Stimulated activated CD4-positive, alpha-beta T cell treated with anti-CD3 and anti-CD28 coated beads, Interleukin-1b, Interleukin-23, amount 100 ng/mL, for 24 hours (primary cell): ENCODE data around the gene OPN1MW2.
"Not testable (repeated sequence)": the region's sequence is repeated elsewhere in the genome, so short reads cannot be mapped to it uniquely, and the experiment has no call there.

Source experiments
- DNase-seq, 4 experiments: peaks; one replicate each; pipeline ENCODE4 v3.0.0-alpha.2; 2020; ENCODE audit warnings: low read depth in 4 of 4, low spot score in 1 of 4

The OPN1MW2 gene

GRCh38 chrX:154219456-154219855 lies at the start of gene OPN1MW2:
Gene OPN1MW2 (plus strand): TSS chrX:154219756. CDS start chrX:154219816, 60 bp downstream.
- DNase-seq: not testable (repeated sequence)

- DNase-seq: not testable (repeated sequence)
Observed at GRCh38 chrX:154172535-154172943, 47.0 kb upstream of the OPN1MW2 start.

GRCh38 chrX:154174356-154174755 lies 45.2 kb upstream of the OPN1MW2 start:
- DNase-seq: not testable (repeated sequence)

DNA sequence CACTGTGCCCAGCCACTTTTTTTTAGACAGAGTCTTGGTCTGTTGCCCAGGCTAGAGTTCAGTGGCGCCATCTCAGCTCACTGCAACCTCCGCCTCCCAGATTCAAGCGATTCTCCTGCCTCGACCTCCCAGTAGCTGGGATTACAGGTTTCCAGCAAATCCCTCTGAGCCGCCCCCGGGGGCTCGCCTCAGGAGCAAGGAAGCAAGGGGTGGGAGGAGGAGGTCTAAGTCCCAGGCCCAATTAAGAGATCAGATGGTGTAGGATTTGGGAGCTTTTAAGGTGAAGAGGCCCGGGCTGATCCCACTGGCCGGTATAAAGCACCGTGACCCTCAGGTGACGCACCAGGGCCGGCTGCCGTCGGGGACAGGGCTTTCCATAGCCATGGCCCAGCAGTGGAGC lies 37.3 kb upstream of the OPN1MW2 start, which contains the start of gene OPN1MW:
Gene OPN1MW, plus strand, starts transcription at position 301 of the 400 bp plus-strand sequence. Its CDS starts 82 bp downstream, at position 383.
- DNase-seq: not testable (repeated sequence)

DNA sequence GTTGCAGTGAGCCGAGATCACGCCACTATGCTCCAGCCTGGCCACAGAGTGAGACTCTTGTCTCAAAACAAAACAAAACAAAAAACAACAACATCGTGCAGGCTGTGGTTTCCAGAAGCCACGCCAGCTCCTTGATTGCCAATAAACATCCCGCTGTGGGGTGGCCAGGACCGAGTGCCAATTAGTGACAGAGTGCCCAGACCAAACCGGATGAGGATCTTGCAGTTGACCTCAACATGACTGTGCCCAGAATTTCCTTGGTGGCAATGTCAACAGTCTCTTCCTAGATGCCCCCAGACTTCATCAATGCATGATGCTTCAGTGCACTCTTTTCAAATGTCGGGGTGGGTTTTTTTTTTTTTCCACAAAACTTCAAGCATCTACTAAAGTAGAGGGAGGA lies 35.8 kb upstream of the OPN1MW2 start:
- DNase-seq: not testable (repeated sequence)

GRCh38 chrX:154192846-154193245 lies 26.7 kb upstream of the OPN1MW2 start:
- DNase-seq: not testable (repeated sequence)

GRCh38 chrX:154194316-154194715 lies 25.2 kb upstream of the OPN1MW2 start:
- not testable (repeated sequence) for DNase-seq

- not testable (repeated sequence) for DNase-seq
Observed at GRCh38 chrX:154196466-154196865, 23.1 kb upstream of the OPN1MW2 start.

DNA sequence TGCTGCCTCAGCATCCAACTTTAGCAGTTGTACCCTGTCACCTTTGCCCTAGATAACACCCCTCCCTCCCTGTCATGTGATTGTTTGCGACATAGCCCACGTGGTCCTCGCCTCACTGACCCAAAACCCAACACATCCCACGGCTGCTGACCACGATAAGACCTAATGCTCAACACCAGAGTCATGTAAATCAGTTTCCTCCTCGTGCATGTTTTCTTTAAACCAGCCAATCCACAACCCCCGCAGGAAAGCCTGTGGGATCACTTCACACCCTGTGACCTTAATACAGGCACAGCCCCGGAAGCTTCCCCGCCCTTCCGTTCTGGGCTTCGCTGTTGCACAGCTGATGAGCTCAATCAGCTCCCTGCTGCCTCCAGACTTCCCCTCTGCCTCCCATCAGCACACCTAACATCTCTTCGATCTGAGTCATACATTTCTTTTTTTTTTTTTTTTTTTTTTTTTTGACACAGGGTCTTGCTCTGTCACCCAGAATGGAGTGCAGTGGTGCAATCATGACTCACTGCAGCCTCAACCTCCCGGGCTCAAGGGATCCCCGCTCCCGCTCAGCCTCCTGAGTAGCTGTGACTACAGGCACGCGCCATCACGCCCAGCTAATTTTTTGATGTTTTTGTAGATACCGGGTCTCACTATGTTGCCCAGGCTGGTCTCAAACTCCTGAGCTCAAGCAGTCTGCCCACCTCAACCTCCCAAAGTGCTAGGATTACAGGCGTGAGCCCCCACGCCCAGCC lies 9.7 kb upstream of the OPN1MW2 start:
- not testable (repeated sequence) for DNase-seq

GRCh38 chrX:154211057-154211456 lies 8.5 kb upstream of the OPN1MW2 start:
- not testable (repeated sequence) for DNase-seq

GRCh38 chrX:154211499-154211898 lies 8.1 kb upstream of the OPN1MW2 start:
- not testable (repeated sequence) for DNase-seq

DNA sequence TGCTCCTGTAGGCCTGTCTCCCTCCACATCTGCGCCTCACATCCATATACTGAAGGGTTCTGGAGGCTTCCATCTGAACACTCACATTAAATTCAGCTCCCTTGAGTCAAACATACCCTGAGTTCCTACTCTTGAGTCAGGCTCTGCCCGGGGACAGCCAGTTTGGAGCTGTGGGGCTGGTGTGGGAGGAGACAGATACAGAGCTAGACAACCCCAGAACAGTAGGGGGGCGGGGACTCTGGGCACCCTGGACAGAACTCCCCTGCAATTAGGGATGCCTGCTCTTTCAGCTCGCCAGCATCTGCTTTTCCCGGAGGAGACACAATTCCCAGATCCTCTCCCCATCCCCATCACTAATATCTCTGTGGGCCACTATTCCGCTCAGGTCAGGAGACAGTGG lies 5.7 kb downstream of the OPN1MW2 start:
- not testable (repeated sequence) for DNase-seq

DNA sequence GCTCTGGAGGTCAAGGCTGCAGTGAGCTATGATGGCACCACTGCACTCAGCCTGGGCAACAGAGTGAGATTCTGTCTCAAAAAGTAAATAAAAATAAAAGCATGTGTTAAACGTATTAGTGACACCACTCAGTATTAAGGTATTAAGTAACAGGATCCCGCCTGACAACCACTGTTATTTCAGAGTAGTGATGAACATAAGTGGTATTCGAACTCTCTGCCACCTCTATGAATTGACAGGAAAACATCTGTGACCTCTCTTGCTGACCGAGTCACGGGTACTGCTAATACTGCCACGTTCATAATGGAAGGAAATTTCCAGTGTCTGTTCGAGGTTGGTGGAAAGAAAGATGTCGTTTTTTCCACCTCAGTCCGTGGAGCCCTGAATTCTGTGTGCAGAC lies 7.2 kb downstream of the OPN1MW2 start:
- DNase-seq: not testable (repeated sequence)

- not testable (repeated sequence) for DNase-seq
Observed at GRCh38 chrX:154231443-154231842, 11.9 kb downstream of the OPN1MW2 start.

- not testable (repeated sequence) for DNase-seq
Observed at GRCh38 chrX:154233620-154234019, 14.1 kb downstream of the OPN1MW2 start.

- DNase-seq: not testable (repeated sequence)
Observed at GRCh38 chrX:154238939-154239559, 19.5 kb downstream of the OPN1MW2 start.

DNA sequence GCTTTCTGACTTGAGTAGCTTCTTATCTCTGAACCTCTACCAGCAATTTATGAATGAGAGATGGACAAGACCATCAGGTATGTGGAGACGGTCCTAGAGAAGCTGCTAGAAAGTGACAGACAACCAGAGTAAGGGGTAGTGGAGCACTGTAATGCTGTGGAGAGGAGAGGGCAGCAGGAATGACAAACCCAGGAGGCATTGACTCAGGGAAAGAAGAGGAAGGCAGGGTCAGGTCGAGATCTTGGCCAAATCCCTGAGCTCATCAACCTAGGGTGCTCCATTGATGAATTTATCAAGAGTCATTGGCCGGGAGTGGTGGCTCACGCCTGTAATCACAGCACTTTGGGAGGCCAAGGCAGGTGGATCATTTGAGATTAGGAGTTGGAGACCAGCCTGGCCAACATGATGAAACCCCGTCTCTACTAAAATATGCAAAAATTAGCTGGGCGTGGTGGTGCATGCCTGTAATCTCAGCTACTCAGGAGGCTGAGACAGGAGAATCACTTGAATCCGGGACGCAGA lies 20.5 kb downstream of the OPN1MW2 start:
- not testable (repeated sequence) for DNase-seq

DNA sequence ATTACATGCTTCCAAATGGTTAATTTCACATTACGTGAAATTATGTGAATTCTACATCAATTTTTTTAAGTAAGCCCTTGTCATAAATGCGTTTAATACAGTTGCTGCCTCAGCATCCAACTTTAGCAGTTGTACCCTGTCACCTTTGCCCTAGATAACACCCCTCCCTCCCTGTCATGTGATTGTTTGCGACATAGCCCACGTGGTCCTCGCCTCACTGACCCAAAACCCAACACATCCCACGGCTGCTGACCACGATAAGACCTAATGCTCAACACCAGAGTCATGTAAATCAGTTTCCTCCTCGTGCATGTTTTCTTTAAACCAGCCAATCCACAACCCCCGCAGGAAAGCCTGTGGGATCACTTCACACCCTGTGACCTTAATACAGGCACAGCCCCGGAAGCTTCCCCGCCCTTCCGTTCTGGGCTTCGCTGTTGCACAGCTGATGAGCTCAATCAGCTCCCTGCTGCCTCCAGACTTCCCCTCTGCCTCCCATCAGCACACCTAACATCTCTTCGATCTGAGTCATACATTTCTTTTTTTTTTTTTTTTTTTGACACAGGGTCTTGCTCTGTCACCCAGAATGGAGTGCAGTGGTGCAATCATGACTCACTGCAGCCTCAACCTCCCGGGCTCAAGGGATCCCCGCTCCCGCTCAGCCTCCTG lies 28.0 kb downstream of the OPN1MW2 start:
- not testable (repeated sequence) for DNase-seq

DNA sequence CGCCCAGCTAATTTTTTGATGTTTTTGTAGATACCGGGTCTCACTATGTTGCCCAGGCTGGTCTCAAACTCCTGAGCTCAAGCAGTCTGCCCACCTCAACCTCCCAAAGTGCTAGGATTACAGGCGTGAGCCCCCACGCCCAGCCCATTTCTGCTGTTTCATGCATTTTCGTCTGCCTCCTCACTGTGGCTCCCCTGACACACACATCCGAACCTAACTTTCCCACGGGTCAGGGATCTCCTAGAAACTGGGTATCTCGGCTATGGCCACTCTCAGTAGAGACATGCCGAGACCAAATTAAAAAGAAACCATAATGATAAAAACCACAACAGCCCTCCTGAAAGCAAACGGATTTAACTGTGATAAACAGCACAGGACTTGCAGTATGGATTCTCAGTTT lies 28.5 kb downstream of the OPN1MW2 start:
- DNase-seq: not testable (repeated sequence)

DNA sequence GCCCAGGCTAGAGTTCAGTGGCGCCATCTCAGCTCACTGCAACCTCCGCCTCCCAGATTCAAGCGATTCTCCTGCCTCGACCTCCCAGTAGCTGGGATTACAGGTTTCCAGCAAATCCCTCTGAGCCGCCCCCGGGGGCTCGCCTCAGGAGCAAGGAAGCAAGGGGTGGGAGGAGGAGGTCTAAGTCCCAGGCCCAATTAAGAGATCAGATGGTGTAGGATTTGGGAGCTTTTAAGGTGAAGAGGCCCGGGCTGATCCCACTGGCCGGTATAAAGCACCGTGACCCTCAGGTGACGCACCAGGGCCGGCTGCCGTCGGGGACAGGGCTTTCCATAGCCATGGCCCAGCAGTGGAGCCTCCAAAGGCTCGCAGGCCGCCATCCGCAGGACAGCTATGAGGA lies 37.7 kb downstream of the OPN1MW2 start, which contains the start of gene OPN1MW3:
Gene OPN1MW3, plus strand, starts transcription at position 301 of the 400 bp plus-strand sequence. Its CDS starts 38 bp downstream, at position 339.
- DNase-seq: not testable (repeated sequence)

GRCh38 chrX:154258711-154259110 lies 39.2 kb downstream of the OPN1MW2 start:
- not testable (repeated sequence) for DNase-seq
